NK-92 (cell line): ENCODE data around the gene NT5M.

Experiments
- DNase-seq: peaks from one replicate; lab custom pipeline; 2025; ENCODE audit not compliant: unreplicated experiment; lab: John Stamatoyannopoulos, UW

NT5M gene

GRCh38 chr17:17353625-17354484 is 50.7 kb downstream of the NT5M start:
- DNase-seq: no peak

DNA sequence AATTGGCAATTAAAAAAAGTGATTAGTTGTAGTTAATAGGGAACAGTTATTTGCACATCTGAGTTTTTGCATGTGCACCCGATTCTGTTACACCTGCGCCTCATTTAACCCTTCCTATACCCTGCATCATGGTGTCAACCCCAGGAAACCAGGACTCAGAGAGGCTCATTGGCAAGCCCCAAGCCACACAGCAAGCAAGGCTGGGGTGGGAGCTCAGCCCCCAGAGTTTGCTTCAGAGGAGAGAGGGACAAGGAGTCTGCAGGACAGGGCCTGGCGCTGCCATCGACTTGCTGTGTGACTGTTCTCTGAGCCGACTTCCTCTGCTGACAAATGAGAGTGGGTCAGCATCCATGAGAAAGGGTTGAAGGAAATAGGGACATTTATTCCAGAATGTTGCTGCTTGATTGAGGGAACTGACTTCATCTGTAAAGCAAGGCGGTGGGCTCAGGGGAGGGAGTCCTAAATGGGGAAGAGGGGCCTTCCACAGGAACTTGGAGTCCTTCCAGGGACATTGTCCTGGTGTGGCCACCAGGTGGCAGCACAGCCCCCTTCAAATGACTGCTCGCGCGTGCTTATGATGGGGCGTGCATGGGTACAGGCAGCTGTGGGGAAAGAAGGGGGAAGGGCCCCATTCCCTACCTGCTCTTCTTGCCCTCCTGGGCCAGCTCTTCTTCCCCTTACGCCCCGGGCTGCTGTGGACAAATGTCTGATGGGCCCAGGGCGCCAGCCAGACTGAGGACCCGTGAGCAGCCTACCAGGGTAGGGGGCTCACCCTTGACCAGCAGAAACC is 51.6 kb downstream of the NT5M start:
- DNase-seq: no peak

DNA sequence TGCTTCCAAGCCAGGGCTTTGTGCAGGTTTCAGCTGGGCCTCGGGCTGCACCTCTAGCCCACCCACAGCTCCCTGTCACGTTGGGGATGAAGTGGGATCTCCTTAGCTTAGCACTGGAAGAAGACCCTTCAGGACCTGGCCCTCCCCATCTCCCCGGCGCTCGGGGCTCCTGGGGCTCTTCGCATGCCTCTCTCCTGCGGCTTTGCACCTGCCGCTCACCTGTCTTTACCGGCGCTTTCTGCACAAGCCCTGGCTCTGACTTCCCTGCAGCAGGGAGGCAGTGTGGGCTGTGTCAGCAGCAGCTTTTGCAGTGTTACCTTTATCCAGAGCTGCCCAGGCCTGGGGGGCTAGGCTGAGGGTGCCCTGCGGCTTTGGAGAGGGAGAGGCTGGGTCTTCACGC is 52.3 kb downstream of the NT5M start:
- DNase-seq: no peak

- DNase-seq: no peak
Observed at GRCh38 chr17:17356149-17356930, 53.2 kb downstream of the NT5M start.

GRCh38 chr17:17356931-17357270 is 53.7 kb downstream of the NT5M start:
- no peak for DNase-seq

GRCh38 chr17:17358060-17358751 is 55.0 kb downstream of the NT5M start:
- no peak for DNase-seq

DNA sequence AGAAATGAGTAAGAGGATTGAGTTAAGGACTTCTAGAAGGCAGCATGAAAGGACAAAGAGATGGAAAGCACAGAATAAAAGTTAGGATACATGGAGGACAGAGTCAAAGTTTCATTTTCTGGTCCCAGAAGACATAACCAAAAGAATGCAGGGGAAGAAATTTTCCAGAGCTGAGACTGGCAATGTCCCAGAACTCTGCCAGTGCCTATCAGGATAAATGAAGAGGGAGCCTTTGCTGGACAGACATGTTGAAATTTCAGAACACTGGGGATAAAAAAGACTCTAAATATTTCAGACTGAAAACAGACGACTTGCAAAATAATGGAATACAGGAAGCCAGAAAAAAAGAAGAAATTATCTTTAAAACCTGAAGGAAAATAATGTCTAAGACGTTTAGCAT is 55.7 kb downstream of the NT5M start:
- no peak for DNase-seq

GRCh38 chr17:17359271-17359670 is 56.1 kb downstream of the NT5M start:
- DNase-seq: no peak

- DNase-seq: no peak
Observed at GRCh38 chr17:17360087-17360730, 57.0 kb downstream of the NT5M start.

- DNase-seq: no peak
Observed at GRCh38 chr17:17361543-17361866, 58.3 kb downstream of the NT5M start.

DNA sequence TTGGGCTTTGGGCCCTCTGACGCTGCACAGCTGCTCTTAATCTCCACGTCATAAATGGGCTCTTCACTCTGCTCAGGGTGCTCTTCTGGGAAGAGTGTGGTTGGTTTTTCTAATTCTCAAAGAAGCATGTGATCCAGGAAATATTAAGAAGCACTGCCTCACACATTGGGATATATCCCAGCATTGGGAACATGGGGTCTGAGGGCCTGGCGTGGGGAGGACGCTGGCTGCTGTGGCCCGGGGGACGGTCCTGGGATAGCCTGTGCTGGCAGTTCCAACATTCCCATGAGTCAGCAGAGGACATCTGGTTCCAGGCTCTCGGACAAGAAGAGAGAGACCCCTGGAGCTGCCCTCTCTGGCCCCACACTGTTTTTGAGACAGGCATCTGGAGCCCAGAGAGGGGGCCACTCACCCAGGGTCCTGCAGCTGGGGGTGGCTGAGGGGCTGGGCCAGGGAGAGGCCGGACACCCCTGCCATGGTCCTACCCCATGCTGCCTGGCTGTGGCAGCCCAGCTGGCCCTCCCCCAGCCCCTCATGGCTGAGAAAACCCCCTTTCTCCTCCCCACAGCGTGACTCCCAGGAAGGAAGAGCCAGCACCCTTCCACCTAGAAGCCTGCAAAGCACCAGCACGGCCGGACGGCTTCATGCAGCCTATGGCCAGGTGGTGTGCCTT is 58.8 kb downstream of the NT5M start:
- DNase-seq: no peak

GRCh38 chr17:17362540-17362930 is 59.4 kb downstream of the NT5M start:
- no peak for DNase-seq

DNA sequence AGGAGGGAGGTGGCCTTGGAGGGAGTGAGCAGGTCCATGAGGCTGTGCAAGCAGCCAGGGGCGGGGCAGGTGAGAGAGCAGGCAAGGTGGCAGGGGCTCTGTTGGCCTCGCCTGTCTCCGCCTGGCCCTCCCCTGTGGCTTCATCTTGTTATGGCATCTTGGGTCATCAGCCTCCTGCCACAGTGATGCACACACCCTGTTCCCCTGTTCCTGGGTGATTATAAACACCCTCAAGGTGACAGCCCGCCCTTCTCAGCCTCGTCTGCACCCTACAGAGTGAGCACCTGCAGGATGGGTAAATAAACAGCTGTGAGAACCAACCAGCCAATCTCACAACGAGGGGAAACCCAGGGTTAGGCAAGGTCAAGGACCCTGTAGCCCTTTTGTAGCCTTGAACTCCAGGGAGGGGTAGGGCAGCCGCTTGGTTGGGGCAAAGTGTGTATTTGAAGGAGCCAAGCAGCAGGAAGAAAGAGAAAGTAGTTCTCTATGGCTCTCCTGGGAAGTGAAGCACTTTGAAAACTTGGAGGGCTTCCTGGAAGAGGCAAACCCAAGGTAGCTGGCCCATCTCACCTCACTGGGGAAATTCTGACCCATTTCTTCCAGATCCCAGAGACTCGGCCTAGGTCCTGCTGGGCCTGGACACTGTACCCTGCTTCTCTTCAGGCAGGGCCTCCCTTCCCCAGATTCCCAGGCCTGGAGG is 60.6 kb downstream of the NT5M start:
- no peak for DNase-seq

DNA sequence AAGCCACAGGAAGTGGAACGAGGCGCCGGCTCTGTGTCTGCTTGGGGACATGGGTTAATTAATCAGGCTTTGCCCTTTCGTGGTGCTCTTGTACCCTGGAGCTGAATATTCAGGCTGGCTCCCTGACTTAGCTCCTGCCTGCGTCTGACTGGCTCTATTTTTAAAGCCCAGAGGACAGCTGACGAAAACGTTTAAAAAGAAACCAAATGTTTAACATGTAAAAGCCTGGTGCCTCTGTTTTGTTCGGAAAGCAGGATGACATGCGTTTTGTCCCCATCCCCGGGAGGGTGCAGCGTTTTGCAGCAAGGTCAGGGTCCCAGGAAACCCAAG is 61.1 kb downstream of the NT5M start:
- DNase-seq: no peak

- DNase-seq: no peak
Observed at GRCh38 chr17:17365476-17366110, 62.4 kb downstream of the NT5M start.

GRCh38 chr17:17366235-17366634 is 63.1 kb downstream of the NT5M start:
- no peak for DNase-seq

DNA sequence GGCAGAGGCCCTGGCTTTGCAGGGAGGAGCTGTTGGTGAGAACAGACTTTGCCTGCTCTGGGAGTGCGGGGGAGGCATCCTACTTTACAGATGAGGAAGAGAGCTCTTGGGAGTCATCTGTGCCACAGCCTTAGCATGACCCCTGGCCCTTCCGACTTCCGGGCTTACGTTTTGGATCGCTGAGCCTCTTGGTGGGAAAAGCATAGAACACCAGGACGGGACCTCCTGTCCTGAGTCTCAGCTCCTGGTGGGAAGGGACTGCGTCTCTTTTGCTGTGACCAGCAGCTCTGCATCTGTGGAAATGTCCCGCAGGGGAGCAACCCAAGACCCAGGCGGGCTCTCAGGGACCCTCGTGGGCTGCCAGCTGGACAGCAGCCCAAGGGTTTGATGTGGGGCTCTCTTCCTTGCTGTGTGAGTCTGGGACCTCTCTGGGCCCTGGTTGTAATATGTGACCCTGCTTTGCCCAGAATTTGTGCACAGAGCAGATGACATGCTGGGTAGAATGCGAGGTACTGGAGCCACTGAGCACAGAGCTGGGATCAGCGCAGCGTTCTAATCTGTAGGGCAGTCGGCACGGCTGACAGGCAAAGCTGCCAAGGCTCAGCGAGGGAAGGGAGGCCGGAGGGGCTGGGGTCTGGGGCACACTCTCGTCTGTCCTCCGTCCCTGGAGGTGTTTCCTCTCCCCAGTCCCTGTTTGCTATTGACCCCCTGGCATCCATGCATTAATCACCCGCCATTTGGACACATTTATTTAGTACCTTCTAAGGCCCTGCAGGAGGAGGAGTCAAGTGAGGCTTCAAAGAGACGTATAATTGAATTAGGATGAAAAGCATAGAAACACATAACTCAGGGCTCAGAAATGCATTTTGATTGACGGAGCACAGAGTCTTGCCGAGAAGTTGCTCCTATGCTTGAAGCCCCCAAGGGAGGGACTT is 64.0 kb downstream of the NT5M start:
- DNase-seq: no peak

- no peak for DNase-seq
Observed at GRCh38 chr17:17367931-17368330, 64.8 kb downstream of the NT5M start.
